K562 (cell line): Measurements from ENCODE around the gene SLC6A7. TPM values are rescaled to one million over a fixed set of nuclear protein-coding genes. Genes with fewer than 3 reads are reported as not detected.

Source experiments
- CLOCK ChIP-seq: fragments of 250-450 bp; sonication (Bioruptor Pico); IDR thresholded peaks from 2 replicates; pipeline ENCODE4 v1.4.0; 2020; ENCODE audit warnings: mild to moderate bottlenecking, moderate library complexity, borderline replicate concordance
- FOSL1 ChIP-seq: fragments of 200-800 bp; sonication (Bioruptor generic); conservative IDR thresholded peaks from 2 replicates; pipeline ENCODE4 v1.6.1; 2016; ENCODE audit warnings: missing genetic modification characterization, missing compliant biosample characterization
- HDAC1 ChIP-seq, 2 experiments: fragments of 450-650 bp; IDR thresholded peaks; 2 replicates each; pipeline ENCODE4 v1.6.1; 2016 to 2017; ENCODE audit warnings: inconsistent platforms in 1 of 2, mild to moderate bottlenecking in 1 of 2, moderate library complexity in 1 of 2
- HOXB6 ChIP-seq: fragments of 250-450 bp; sonication (Bioruptor Pico); IDR thresholded peaks from 2 replicates; pipeline ENCODE4 v1.5.1; 2022; ENCODE audit warnings: mild to moderate bottlenecking, borderline replicate concordance
- IRF9 ChIP-seq: fragments of 450-650 bp; IDR thresholded peaks from 2 replicates; pipeline ENCODE4 v1.6.1; 2016; ENCODE audit warnings: missing biosample characterization, missing genetic modification characterization
- MTA2 ChIP-seq: fragments of 450-650 bp; IDR thresholded peaks from 2 replicates; pipeline ENCODE4 v1.6.1; 2016; ENCODE audit warnings: low read depth
- SIX5 ChIP-seq, 2 experiments: IDR thresholded peaks; 2 replicates each; pipeline ENCODE4 v1.6.1; 2011; ENCODE audit warnings: low read length in 2 of 2, borderline replicate concordance in 1 of 2, low read depth in 1 of 2, mild to moderate bottlenecking in 1 of 2, moderate library complexity in 1 of 2; ENCODE audit not compliant: insufficient read depth in 1 of 2
- TFAP4 ChIP-seq: sonication (generic); formaldehyde crosslinking; IDR thresholded peaks from 2 replicates; pipeline ENCODE4 v1.8.0; 2022; ENCODE audit warnings: missing genetic modification reagents, mild to moderate bottlenecking, moderate library complexity, borderline replicate concordance
- TGIF2 ChIP-seq: sonication (generic); formaldehyde crosslinking; IDR thresholded peaks from 2 replicates; pipeline ENCODE4 v1.8.1; 2022; ENCODE audit warnings: mild to moderate bottlenecking, missing genetic modification reagents, moderate library complexity
- TRIM28 ChIP-seq: fragments of 450-650 bp; IDR thresholded peaks from 2 replicates; pipeline ENCODE4 v1.6.1; 2017
- ZBTB1 ChIP-seq: sonication (generic); formaldehyde crosslinking; IDR thresholded peaks from 2 replicates; pipeline ENCODE4 v1.8.1; 2023; ENCODE audit warnings: missing genetic modification reagents, low read depth, mild to moderate bottlenecking, borderline replicate concordance
- ZBTB5 ChIP-seq: fragments of 450-650 bp; IDR thresholded peaks from 2 replicates; pipeline ENCODE4 v1.6.1; 2017; ENCODE audit warnings: antibody characterized with exemption
- ZNF165 ChIP-seq: fragments of 250-450 bp; sonication (Bioruptor Pico); IDR thresholded peaks from 2 replicates; pipeline ENCODE4 v1.4.0; 2020; ENCODE audit warnings: borderline replicate concordance
- ZNF436 ChIP-seq: fragments of 250-450, 450-650 bp; sonication (Bioruptor Pico); formaldehyde crosslinking; IDR thresholded peaks from 2 replicates; pipeline ENCODE4 v1.7.0; 2020; ENCODE audit warnings: mild to moderate bottlenecking
- ZNF584 ChIP-seq: fragments of 200-800 bp; sonication (Bioruptor generic); IDR thresholded peaks from 2 replicates; pipeline ENCODE4 v1.6.1; 2016; ENCODE audit warnings: low read depth, mild to moderate bottlenecking, missing genetic modification characterization, missing compliant biosample characterization
- polyA plus RNA-seq, 8 experiments: library from polyadenylated mRNA; depleted of rRNA in 4 of 8; stranded (reverse) in 5 of 8; unstranded in 3 of 8; fragments of >200 nt; fragmentation: Nextera tagmentation in 2 of 8; fragmentation: Illumina TruSeq in 1 of 8; extraction: Ambion mirVana in 2 of 8; extraction: Trizol in 1 of 8; gene quantifications; 2 replicates each; pipeline versions ENCODE4 v1.2.1 to v1.2.3, GENCODE V29; 2011 to 2014; ENCODE audit warnings: inconsistent platforms in 1 of 8, missing spikeins in 1 of 8
- total RNA-seq, 7 experiments: library from RNA; depleted of rRNA in 6 of 7; stranded (reverse); fragments of >200 nt in 6 of 7; fragmentation: Illumina TruSeq in 2 of 7; extraction: Trizol in 2 of 7; gene quantifications; 2 replicates each; pipeline versions ENCODE4 v1.2.1 to v1.2.3, GENCODE V29; 2011 to 2021; ENCODE audit warnings: low replicate concordance in 1 of 7

SLC6A7 gene
- total and polyA plus RNA-seq, 9 of the 15 experiments (the other 6 are each of a cell fraction or from before 2014, with no cell fraction given) = not detected

- TF ChIP-seq ZBTB5 (no peak), ZNF436 (CRISPR knock-in tag) (no peak), CLOCK (CRISPR knock-in tag) (no peak), SIX5 (IDR thresholded peaks at IDR 0.05; ENCODE audit: borderline replicate concordance in 1 of 2, insufficient read depth in 1 of 2, low read depth in 1 of 2, low read length in 2 of 2) (no peak), TRIM28 (no peak), ZNF165 (CRISPR knock-in tag) (no peak), ZBTB1 (CRISPR knock-in tag) (no peak), TGIF2 (no peak), HDAC1 (IDR thresholded peaks at IDR 0.05) (peak in 1 of 2 experiments; percentile 1; a peak in 1 of 4 replicates), TFAP4 (peak; percentile 7; the same call in 1 of the 2 replicates), ZNF584 (CRISPR knock-in tag) (peak; percentile 47; the same call in 1 of the 2 replicates), IRF9 (tag) (no peak), FOSL1 (tag) (0 out of 2 replicates have a peak, but pooled peaks have one; percentile 7), HOXB6 (CRISPR knock-in tag) (no peak), MTA2 (no peak)
These were observed 55.9 kb downstream of the SLC6A7 start (continued) for GRCh38 chr5:150245808-150246207.
